PC-9 (cell line): Measurements from ENCODE around the gene BAX.

Experiments used
- CTCF ChIP-seq: fragments of 200-600 bp; sonication (generic); conservative IDR thresholded peaks from 2 replicates; pipeline ENCODE4 v1.6.1; 2017; ENCODE audit warnings: mixed run types, antibody characterized with exemption, mild to moderate bottlenecking, moderate library complexity
- EZH2 ChIP-seq: fragments of 200-600 bp; sonication (generic); IDR thresholded peaks from 2 replicates; pipeline ENCODE4 v1.8.0; 2017; ENCODE audit warnings: antibody characterized with exemption, low read depth

DNA sequence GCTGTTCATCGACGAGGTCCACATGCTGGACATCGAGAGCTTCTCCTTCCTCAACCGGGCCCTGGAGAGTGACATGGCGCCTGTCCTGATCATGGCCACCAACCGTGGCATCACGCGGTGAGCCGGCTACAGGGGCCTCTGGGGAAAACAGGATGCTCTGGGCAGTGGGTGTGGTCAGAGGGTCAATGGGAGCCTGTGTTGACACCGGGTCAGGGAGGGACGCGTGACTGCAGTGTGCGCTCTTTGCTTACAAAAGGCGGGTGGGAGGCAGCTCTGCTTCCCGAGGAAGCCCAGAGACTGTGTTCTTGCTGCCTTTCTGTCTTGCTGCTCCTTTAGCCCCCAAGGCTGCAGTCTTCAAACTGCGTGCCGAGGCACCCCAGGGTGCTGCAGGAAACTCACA lies 56.5 kb downstream of the BAX start:
- TF ChIP-seq CTCF (no peak), EZH2 (no peak)
